K562 (cell line): ENCODE results near the gene ACTR5. TPM values are rescaled to one million over a fixed set of nuclear protein-coding genes. Genes with fewer than 3 reads are reported as not detected.

Experiments
- ATAC-seq: fragments of 200-7000 bp; cut with Tn5 transposase; 3 replicates; pipeline ENCODE4 v1.9.1; 2020; ENCODE audit warnings: moderate library complexity
- BruUV-seq: library from RNA; stranded (reverse); fragments of 400-500 nt; replicated peaks from 2 replicates; lab custom pipeline; 2021; lab: Mats Ljungman, UMichigan
- CTCF ChIA-PET: fragments of 300-600 bp; formaldehyde crosslinking; extraction: SDS; loops from one replicate; lab custom pipeline; 2021; ENCODE audit warnings: low intra/inter-chr PET ratio; lab: Yijun Ruan, JAX
- POLR2A ChIA-PET: fragments of 300-600, 350-650 bp; sonication (Branson Sonifier 250); formaldehyde crosslinking; extraction: SDS; loops from one replicate; lab custom pipeline; 2021; ENCODE audit warnings: antibody characterized with exemption, inconsistent platforms; lab: Yijun Ruan, JAX
- DNase-seq, 4 experiments: peaks; one replicate each; pipeline versions ENCODE4 v3.0.0 to v3.0.0-alpha.2; 2011 to 2018; ENCODE audit warnings: low spot score in 3 of 4, mixed read lengths in 3 of 4; ENCODE audit errors: extremely low read depth in 1 of 4
- FAIRE-seq: peaks from 2 replicates; lab custom pipeline; 2011; peaks lifted over from hg19 to GRCh38; lab: Jason Lieb, UNC
- H2AFZ ChIP-seq: 2 replicates; pipeline ENCODE4 v1.6.0; 2011; ENCODE audit warnings: low read depth, low read length, control low read depth, inconsistent platforms
- H3K27ac ChIP-seq: fragments of 200-600 bp; 3 replicates; pipeline ENCODE4 v1.8.0; 2011; ENCODE audit warnings: low read depth, mild to moderate bottlenecking, control low read depth, inconsistent platforms, low read length, moderate library complexity, mixed read lengths; ENCODE audit errors: extremely low read depth
- H3K27me3 ChIP-seq, 2 experiments: fragments of 300-600 bp in 1 of 2; 2 replicates in 1 of 2; 3 replicates in 1 of 2; pipeline versions ENCODE4 v1.6.0 to v1.8.0; 2011; ENCODE audit warnings: inconsistent platforms in 2 of 2, low read length in 2 of 2, mild to moderate bottlenecking in 1 of 2, mixed read lengths in 1 of 2, moderate library complexity in 1 of 2; ENCODE audit not compliant: control insufficient read depth in 2 of 2, insufficient read depth in 2 of 2
- H3K36me3 ChIP-seq: fragments of 300-600 bp; 3 replicates; pipeline ENCODE4 v1.8.0; 2011; ENCODE audit warnings: mild to moderate bottlenecking, low read length, inconsistent platforms; ENCODE audit not compliant: control insufficient read depth, insufficient read depth
- H3K4me1 ChIP-seq, 2 experiments: fragments of 200-600 bp in 1 of 2; replicated peaks in 1 of 2; 2 replicates in 1 of 2; 3 replicates in 1 of 2; pipeline versions ENCODE4 v1.5.1 to v1.8.0; 2011; ENCODE audit warnings: inconsistent platforms in 2 of 2, low read length in 2 of 2, mild to moderate bottlenecking in 1 of 2, mixed read lengths in 1 of 2, moderate library complexity in 1 of 2; ENCODE audit not compliant: control insufficient read depth in 2 of 2, insufficient read depth in 2 of 2
- H3K4me2 ChIP-seq: 2 replicates; pipeline ENCODE4 v1.6.1; 2011; ENCODE audit warnings: low read length, control low read depth, inconsistent platforms, mixed read lengths; ENCODE audit not compliant: insufficient read depth
- H3K4me3 ChIP-seq: fragments of 200-600 bp; sonication (generic), shearing (Covaris generic); 2 replicates; pipeline ENCODE4 v1.5.1; 2016; ENCODE audit warnings: control low read depth, inconsistent platforms
- H3K79me2 ChIP-seq: fragments of 200-600 bp; 3 replicates; pipeline ENCODE4 v1.8.0; 2011; ENCODE audit warnings: low read length, inconsistent platforms; ENCODE audit not compliant: control insufficient read depth, insufficient read depth
- H3K9ac ChIP-seq, 2 experiments: 2 replicates each; pipeline versions ENCODE4 v1.6.0 to v1.6.1; 2011; ENCODE audit warnings: low read depth in 2 of 2, low read length in 2 of 2, control low read depth in 1 of 2, inconsistent platforms in 1 of 2, mild to moderate bottlenecking in 1 of 2, mixed read lengths in 1 of 2; ENCODE audit not compliant: insufficient read depth in 1 of 2
- H3K9me1 ChIP-seq: one replicate; pipeline ENCODE4 v1.6.0; 2011; ENCODE audit warnings: inconsistent platforms, mild to moderate bottlenecking, low read length, moderate library complexity; ENCODE audit not compliant: control insufficient read depth, insufficient read depth
- H3K9me3 ChIP-seq: replicated peaks from 2 replicates; pipeline ENCODE4 v1.5.1; 2011; ENCODE audit warnings: low read depth, low read length, inconsistent platforms; ENCODE audit not compliant: control insufficient read depth, insufficient read depth
- H4K20me1 ChIP-seq: replicated peaks from 2 replicates; pipeline ENCODE4 v1.6.1; 2011; ENCODE audit warnings: low read length, inconsistent platforms, mixed read lengths; ENCODE audit not compliant: control insufficient read depth, insufficient read depth
- ARHGAP35 ChIP-seq: fragments of 450-650 bp; IDR thresholded peaks from 2 replicates; pipeline ENCODE4 v1.6.1; 2018; ENCODE audit not compliant: partially characterized antibody
- CEBPZ ChIP-seq: fragments of 150-350 bp; IDR thresholded peaks from 2 replicates; pipeline ENCODE4 v1.6.1; 2014; ENCODE audit warnings: low read depth, mild to moderate bottlenecking, low read length, borderline replicate concordance
- MYC ChIP-seq, 2 experiments: fragments of 250-450 bp in 1 of 2; sonication (Bioruptor Pico) in 1 of 2; IDR thresholded peaks; 2 replicates each; pipeline versions ENCODE4 v1.5.1 to v1.6.1; 2012 to 2021; ENCODE audit warnings: low read depth in 2 of 2, borderline replicate concordance in 1 of 2, improper control_type of control experiment in 1 of 2, low read length in 1 of 2, mild to moderate bottlenecking in 1 of 2, moderate library complexity in 1 of 2
- NFE2L1 ChIP-seq: fragments of 450-650 bp; IDR thresholded peaks from 2 replicates; pipeline ENCODE4 v1.6.1; 2016; ENCODE audit warnings: missing genetic modification characterization, low read depth, mild to moderate bottlenecking, missing compliant biosample characterization, moderate library complexity, borderline replicate concordance
- ZSCAN29 ChIP-seq: fragments of 450-650 bp; IDR thresholded peaks from 2 replicates; pipeline ENCODE4 v1.6.1; 2017
- WGBS: fragments of 100-300 bp; shearing (Covaris generic); methylation state at CpG from one replicate; pipeline ENCODE4 v1.1.6; 2016; ENCODE audit warnings: low coverage, mixed read lengths; ENCODE audit not compliant: insufficient coverage; ENCODE audit errors: missing lambda C conversion rate; 5-methylcytosine and 5-hydroxymethylcytosine counted together
- in situ Hi-C: fragments of 300-500 bp; cut with MboI; formaldehyde crosslinking; loops from 4 replicates; pipeline ENCODE4 v1.15.0; 2018; ENCODE audit warnings: inconsistent platforms, mixed read lengths
- intact Hi-C: fragments of 100-400 bp; cut with micrococcal nuclease; formaldehyde crosslinking; loops from 2 replicates; pipeline ENCODE4 v1.14.2; 2022
- polyA plus RNA-seq, 8 experiments: library from polyadenylated mRNA; depleted of rRNA in 4 of 8; stranded (reverse) in 5 of 8; unstranded in 3 of 8; fragments of >200 nt; fragmentation: Nextera tagmentation in 2 of 8; fragmentation: Illumina TruSeq in 1 of 8; extraction: Ambion mirVana in 2 of 8; extraction: Trizol in 1 of 8; gene quantifications; 2 replicates each; pipeline versions ENCODE4 v1.2.1 to v1.2.3, GENCODE V29; 2011 to 2014; ENCODE audit warnings: inconsistent platforms in 1 of 8, missing spikeins in 1 of 8
- total RNA-seq, 7 experiments: library from RNA; depleted of rRNA in 6 of 7; stranded (reverse); fragments of >200 nt in 6 of 7; fragmentation: Illumina TruSeq in 2 of 7; extraction: Trizol in 2 of 7; gene quantifications; 2 replicates each; pipeline versions ENCODE4 v1.2.1 to v1.2.3, GENCODE V29; 2011 to 2021; ENCODE audit warnings: low replicate concordance in 1 of 7

ACTR5 gene
- total and polyA plus RNA-seq, 9 of the 15 experiments (the other 6 are each of a cell fraction or from before 2014, with no cell fraction given) = 0.93 to 18.8 (median 12.9) TPM

- TF ChIP-seq CEBPZ = no peak
Measured at GRCh38 chr20:38704136-38704535, 44.1 kb upstream of the ACTR5 start (continued).

- TF ChIP-seq NFE2L1 (tag) (no peak), ZSCAN29 (no peak), MYC (IDR thresholded peaks at IDR 0.05; ENCODE audit: low read depth, low read length) (no peak), MYC (CRISPR knock-in tag; IDR thresholded peaks at IDR 0.05; ENCODE audit: borderline replicate concordance, low read depth) (no peak), ARHGAP35 (no peak)
- TF ChIP-seq, all 486 proteins: peak for 0
- CTCF ChIA-PET = no interaction called here
- no peak overlapping the region for H3K4me2 ChIP-seq
- DNase-seq = no peak
- peaks cover 16 to 65% of the 10 kb centered on the region in 2 experiments for H3K27me3 ChIP-seq
- H3K9me1 ChIP-seq = peaks cover 2% of the 10 kb centered on the region
- H3K36me3 ChIP-seq = no peaks in the 10 kb centered on the region
- no peak for ATAC-seq
- peaks cover 8% of the 10 kb centered on the region; the same call in 1 of the 2 replicates for H4K20me1 ChIP-seq
- H3K9me3 ChIP-seq = no peaks in the 10 kb centered on the region
- no peak overlapping the region for H3K4me3 ChIP-seq
- in situ Hi-C loops = no loop called here
- no TSS peak for BruUV-seq
- intact Hi-C loops = no loop called here
- no peak overlapping the region for H3K27ac ChIP-seq
- no peak overlapping the region for H2AFZ ChIP-seq
- H3K9ac ChIP-seq = no peak overlapping the region
- 0% methylated on average over 7 of the region's 7 CpGs for WGBS
- no peak for FAIRE-seq
- no peaks in the 10 kb centered on the region for H3K4me1 ChIP-seq
- POLR2A ChIA-PET = no interaction called here
- H3K79me2 ChIP-seq = no peaks in the 10 kb centered on the region
Measured at GRCh38 chr20:38706509-38706908, 41.8 kb upstream of the ACTR5 start.
